Iris pigment epithelial cell (primary cell): ENCODE measurements around the gene ZNF608.

Experiments used
- DNase-seq: peaks from one replicate; pipeline ENCODE4 v3.0.0-alpha.2; 2011; ENCODE audit warnings: low read depth

ZNF608 gene

GRCh38 chr5:124752854-124753720, 6.6 kb upstream of the ZNF608 start:
- no peak for DNase-seq

DNA sequence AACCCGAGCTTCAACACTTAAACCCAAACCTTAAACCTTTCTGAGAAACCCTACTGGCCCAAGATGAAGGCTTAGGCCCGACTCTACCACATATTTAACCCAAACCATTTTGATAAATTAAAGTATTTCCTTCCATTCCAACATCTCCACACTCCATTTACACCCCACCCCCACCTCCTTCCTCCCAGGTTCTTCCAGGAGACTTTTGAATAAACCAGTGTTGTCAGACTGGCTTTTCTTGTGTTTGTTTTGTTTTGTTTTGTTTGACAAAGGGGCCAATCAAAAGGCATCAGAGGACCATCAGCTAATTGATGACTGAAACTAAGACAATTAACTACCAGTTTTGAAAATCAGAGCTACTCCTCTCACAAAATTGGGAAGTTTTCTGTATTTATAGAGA, 4.6 kb upstream of the ZNF608 start:
- no peak for DNase-seq

GRCh38 chr5:124748687-124749594, 2.5 kb upstream of the ZNF608 start:
- DNase-seq, result peak; percentile 92

GRCh38 chr5:124747791-124748686, 1.6 kb upstream of the ZNF608 start:
- no peak for DNase-seq

DNA sequence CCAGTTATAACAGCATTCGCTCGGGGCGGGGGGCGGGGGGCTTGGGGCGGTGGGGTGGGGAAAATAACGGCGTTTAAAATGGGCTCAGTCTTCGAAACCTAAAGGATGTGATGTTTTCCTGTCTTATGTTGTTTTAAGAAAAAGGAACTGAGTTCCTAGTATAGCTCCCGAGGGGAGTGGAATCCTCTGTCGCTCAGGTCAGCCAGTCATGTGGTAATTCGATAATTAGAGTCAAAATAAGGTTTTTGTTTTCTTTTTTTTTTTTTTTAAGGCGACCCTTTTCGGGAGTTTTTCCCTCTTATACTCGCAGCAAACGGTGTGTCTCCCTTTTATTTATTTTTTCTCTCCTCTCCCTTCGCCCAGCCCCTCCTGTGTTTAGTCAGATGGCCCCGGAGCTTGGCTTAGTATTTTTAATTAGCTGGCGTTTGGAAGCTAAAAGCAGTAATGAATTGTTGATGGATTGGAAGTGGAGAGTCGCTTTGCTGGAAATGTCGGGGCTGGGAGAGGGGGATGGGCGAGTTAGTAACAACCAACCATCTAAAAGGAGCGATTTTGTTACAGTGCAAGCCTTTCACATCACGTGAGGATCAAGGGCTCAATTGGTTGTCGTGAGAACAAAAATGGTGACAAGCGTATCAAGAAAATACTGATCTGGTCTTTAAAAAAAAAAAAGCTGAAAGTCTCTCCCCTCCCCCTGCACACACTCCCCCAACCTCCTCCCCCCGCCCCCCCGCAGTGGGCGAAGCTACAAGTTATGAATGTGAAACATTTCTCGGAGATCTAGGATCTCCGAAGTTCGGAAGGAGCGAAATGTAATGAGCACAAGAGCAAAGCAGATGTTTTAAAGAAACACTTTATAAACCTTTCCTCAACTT, 714 bp upstream of the ZNF608 start:
- peak; percentile 96 for DNase-seq

DNA sequence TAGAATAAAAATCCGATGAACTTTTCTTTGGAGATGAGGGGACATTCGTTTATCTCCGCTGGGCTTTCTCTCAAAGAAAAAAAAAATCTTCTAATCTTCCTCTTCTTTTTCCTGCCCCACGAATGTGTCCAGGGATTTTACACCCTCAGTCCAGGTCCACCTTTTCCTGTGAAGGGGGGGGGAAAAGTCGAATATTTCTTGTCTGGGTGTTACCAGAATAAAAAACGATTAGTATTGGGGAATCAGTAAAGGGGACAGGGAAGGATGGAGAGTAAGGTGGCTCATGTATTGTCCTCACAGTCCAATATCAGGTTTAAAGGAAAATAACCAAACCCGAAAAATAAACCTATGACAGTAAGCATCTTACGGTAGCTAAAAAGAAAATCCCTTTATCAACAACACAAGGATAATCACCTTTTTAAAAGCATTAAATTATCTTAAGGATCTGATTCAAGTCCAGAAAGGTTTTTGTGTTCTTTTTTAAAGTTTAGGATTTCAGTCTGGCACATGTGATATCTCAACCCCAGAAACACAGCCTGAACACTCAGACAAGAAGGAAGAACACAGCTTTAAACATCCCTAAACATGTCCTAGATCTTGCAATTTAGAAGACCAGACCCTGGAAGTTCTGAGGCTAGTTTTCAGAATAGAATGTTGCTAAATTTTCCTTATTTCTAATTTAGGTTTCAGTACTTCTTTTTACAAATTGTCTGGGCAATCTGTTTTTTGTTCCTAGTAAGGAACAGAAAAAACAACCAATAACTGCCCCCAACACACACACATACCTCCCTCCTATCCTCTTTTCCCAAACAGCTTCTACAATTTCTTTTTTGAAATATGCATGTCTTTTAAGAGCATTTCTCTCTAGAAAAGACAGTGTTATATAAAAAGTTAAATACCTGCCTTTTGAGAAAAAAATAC, 1.2 kb downstream of the ZNF608 start:
- no peak for DNase-seq

- DNase-seq, result no peak
These were observed 2.1 kb downstream of the ZNF608 start for GRCh38 chr5:124744170-124744971.

GRCh38 chr5:124743602-124744169, 2.8 kb downstream of the ZNF608 start:
- DNase-seq, result no peak

GRCh38 chr5:124742983-124743601, 3.3 kb downstream of the ZNF608 start:
- DNase-seq, result peak; percentile 90

DNA sequence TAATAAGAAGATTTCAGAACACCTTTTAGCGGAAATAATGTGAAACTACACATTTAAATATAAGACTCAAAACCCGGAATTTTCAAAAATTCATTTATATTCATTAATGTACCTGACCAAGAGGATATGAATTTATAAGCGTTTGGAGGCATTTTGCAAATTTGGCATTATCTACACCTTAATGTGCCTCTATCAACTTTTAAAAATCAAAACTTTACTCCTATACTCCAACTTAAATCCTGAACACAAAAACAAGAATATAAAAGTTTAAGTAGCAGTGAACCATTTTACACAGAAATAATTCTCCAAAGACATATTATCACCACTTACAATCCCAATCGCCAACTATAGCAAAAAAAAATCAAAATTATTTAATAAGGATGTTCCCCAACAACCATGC, 3.9 kb downstream of the ZNF608 start:
- no peak for DNase-seq

DNA sequence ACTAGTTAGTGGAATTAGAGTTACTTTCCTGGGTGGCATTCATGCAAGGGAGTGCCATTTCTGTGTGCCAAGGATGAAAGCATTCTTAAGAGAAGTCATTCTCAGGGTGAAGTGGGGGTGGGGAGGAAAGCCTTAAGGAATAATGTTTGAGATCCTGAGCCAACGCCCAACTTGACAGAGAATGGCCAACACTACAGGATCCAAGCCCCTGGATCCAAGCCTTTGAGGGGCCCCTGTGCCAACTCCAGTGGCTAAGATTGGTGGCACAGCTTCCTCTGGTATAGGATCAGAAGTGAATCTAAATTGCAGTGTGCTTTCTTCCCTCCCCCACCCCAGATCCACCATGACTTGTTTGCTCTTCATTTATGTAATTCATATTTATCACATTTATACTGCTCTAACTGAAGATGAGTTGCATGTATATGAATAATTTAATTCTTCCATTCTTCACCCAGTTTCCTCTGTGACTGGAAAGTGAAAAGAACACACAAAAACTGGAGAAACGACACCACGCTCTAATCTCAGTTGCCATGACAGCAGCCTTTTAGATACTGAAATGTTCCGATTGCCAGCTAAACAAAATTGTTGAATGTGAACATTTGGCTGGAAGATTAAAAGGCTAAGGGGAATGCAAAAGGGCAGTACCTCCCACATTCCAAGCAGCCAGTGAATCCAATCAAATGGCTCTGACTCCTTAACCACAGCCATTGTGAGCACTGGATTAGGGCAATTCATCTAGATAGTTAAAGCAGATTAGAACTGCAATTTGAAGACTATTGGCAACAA, 4.5 kb downstream of the ZNF608 start:
- peak; percentile 95 for DNase-seq

GRCh38 chr5:124740991-124741583, 5.4 kb downstream of the ZNF608 start:
- DNase-seq, result no peak

GRCh38 chr5:124740071-124740470, 6.4 kb downstream of the ZNF608 start:
- DNase-seq, result no peak

DNA sequence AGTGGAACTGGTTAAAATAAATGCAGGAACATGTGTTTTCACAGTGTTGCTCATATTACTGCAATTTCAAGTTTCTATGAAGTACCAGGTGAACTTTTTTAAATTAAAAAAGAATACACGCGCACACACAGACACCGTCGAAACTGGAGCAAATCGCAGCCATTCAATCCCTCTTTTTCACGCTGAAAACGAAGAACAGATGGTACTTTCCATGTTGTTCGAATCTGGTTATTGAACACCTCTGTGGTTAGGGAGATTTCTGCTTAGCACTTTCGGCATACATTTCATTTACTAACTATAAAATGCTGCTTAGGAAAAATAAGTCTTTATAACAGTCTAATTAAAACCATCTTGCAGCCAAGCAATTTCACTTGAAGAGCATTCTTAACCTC, 6.8 kb downstream of the ZNF608 start:
- no peak for DNase-seq

DNA sequence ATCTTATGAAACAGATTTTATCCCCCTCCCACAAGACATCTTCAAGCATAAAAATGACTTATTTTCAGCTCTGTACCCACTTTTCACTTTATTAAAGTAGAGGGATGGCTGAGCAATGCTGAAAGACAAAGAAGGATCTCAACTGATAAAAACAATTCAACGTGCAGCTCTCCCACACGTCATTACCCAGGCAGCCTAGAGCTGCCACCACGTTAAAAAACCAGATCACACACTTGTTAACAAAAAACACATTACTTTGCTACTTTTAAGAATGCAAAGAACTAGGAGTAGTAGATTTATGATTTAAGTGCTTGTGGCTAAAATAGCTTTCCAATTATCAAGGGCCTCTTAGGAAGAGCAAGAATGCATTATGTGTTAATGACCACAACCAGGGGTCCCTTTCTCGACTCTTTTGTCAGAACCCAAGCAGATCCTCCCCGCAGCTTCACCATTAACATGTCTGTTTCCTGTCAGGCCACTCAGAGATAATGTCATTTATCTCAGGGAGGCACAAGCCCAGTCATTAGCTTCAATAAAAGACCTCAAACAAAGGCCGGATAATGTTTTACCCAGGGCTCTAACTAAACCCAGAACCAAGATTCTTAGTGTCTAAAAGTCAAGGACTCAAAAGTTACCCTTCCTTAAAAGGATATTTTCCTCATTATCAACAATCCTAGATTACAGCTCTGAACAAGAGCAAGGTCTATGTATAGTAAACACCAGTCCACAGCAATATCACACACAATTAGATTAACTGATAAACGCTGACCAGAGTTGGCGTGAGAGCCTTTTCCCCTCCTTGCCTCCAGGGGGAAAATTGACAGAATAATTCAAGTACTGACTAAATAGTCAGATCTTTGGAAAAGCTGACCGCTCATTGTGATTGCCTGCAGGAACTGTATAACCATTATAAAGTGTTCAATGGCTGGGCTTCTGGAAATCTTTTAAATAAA, 7.5 kb downstream of the ZNF608 start:
- no peak for DNase-seq

DNA sequence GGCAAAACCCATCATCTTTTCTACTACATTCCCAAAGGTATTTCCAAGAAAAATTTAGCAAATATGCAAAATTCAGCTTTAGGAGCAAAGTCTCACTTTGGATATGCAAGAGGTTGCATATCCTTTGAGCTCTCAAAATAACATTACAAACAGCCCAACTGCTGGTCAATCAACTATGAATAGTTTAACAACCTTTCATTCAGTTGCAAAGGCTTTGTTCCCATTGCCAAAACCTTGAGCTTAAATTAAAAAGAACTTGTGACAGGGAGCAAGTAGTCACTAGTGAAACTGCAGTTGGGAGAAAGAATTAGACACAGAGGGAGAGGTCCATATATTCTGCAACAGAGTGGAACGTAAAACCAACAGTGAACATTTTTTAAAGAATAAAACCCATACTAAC, 8.8 kb downstream of the ZNF608 start:
- no peak for DNase-seq
